Keratinocyte (primary cell): ENCODE measurements around the gene SDK1. TPM values are rescaled to one million over a fixed set of nuclear protein-coding genes. Genes with fewer than 3 reads are reported as not detected.

Experiments
- DNase-seq: peaks from one replicate; pipeline ENCODE4 v3.0.0-alpha.2; 2011; ENCODE audit warnings: low read depth, missing footprints, low spot score
- FAIRE-seq: peaks from 2 replicates; lab custom pipeline; 2011; peaks lifted over from hg19 to GRCh38; lab: Jason Lieb, UNC
- H2AFZ ChIP-seq: 2 replicates; pipeline ENCODE4 v1.6.0; 2012; ENCODE audit warnings: low read length, control low read depth, inconsistent platforms; ENCODE audit not compliant: control insufficient read depth
- H3K27ac ChIP-seq: 2 replicates; pipeline ENCODE4 v1.5.1; 2011; ENCODE audit warnings: low read length; ENCODE audit not compliant: control insufficient read depth, insufficient read depth
- H3K27me3 ChIP-seq: 3 replicates; pipeline ENCODE4 v1.6.0; 2011; ENCODE audit warnings: low read length; ENCODE audit not compliant: control insufficient read depth, insufficient read depth; ENCODE audit errors: extremely low read depth
- H3K36me3 ChIP-seq, 2 experiments: 2 replicates in 1 of 2; 3 replicates in 1 of 2; pipeline ENCODE4 v1.5.1; 2011; ENCODE audit warnings: low read length in 2 of 2, mild to moderate bottlenecking in 1 of 2; ENCODE audit not compliant: control insufficient read depth in 2 of 2, insufficient read depth in 2 of 2; ENCODE audit errors: extremely low read depth in 1 of 2
- H3K4me1 ChIP-seq: 3 replicates; pipeline ENCODE4 v1.5.1; 2011; ENCODE audit warnings: low read length; ENCODE audit not compliant: control insufficient read depth, insufficient read depth; ENCODE audit errors: extremely low read depth
- H3K4me2 ChIP-seq: 3 replicates; pipeline ENCODE4 v1.6.0; 2011; ENCODE audit warnings: low read depth, low read length; ENCODE audit not compliant: control insufficient read depth, insufficient read depth; ENCODE audit errors: extremely low read depth
- H3K4me3 ChIP-seq, 3 experiments: fragments of 200-600 bp in 1 of 3; sonication (generic) in 1 of 3; 2 replicates in 2 of 3; 3 replicates in 1 of 3; pipeline ENCODE4 v1.5.1; 2011 to 2016; ENCODE audit warnings: low read length in 3 of 3, mild to moderate bottlenecking in 3 of 3, control low read depth in 2 of 3, inconsistent platforms in 1 of 3, low read depth in 1 of 3, mixed read lengths in 1 of 3, mixed run types in 1 of 3, moderate library complexity in 1 of 3; ENCODE audit not compliant: control insufficient read depth in 2 of 3, insufficient read depth in 2 of 3; ENCODE audit errors: extremely low read depth in 1 of 3
- H3K79me2 ChIP-seq: 2 replicates; pipeline ENCODE4 v1.6.0; 2012; ENCODE audit warnings: low read length; ENCODE audit not compliant: control insufficient read depth, insufficient read depth
- H3K9ac ChIP-seq: 3 replicates; pipeline ENCODE4 v1.6.0; 2011; ENCODE audit warnings: low read length; ENCODE audit not compliant: control insufficient read depth, insufficient read depth; ENCODE audit errors: extremely low read depth
- H3K9me1 ChIP-seq: 3 replicates; pipeline ENCODE4 v1.6.0; 2011; ENCODE audit warnings: low read length; ENCODE audit not compliant: control insufficient read depth, insufficient read depth; ENCODE audit errors: extremely low read depth
- H3K9me3 ChIP-seq: 2 replicates; pipeline ENCODE4 v1.5.1; 2012; ENCODE audit warnings: low read depth, low read length; ENCODE audit not compliant: control insufficient read depth
- H4K20me1 ChIP-seq: 3 replicates; pipeline ENCODE4 v1.6.0; 2011; ENCODE audit warnings: low read length; ENCODE audit not compliant: control insufficient read depth, insufficient read depth; ENCODE audit errors: extremely low read depth
- EZH2 ChIP-seq: IDR thresholded peaks from one replicate; pipeline ENCODE4 v1.6.1; 2012; ENCODE audit warnings: inconsistent platforms, mild to moderate bottlenecking, low read length, moderate library complexity
- dilution Hi-C: fragments of 300-500 bp; cut with MboI; formaldehyde crosslinking; loops from one replicate; pipeline ENCODE4 v1.7.0; 2020; ENCODE audit warnings: low sequenced_read_pairs; ENCODE audit not compliant: extremely low pct_ligation_motif_present
- polyA plus RNA-seq, 5 experiments: library from polyadenylated mRNA; depleted of rRNA in 3 of 5; stranded (reverse) in 3 of 5; stranded (forward) in 1 of 5; unstranded in 1 of 5; fragments of >200 nt; gene quantifications; 1 replicate in 1 of 5; 2 replicates in 3 of 5; 3 replicates in 1 of 5; pipeline versions ENCODE4 v1.2.1 to v1.2.3, GENCODE V29; 2011 to 2012; ENCODE audit warnings: missing spikeins in 2 of 5, low read depth in 1 of 5, low replicate concordance in 1 of 5
- TF ChIP-seq, protein P1 (sequence below), 3 experiments: IDR thresholded peaks in 1 of 3; conservative IDR thresholded peaks in 1 of 3; optimal IDR thresholded peaks in 1 of 3; 2 replicates in 2 of 3; 3 replicates in 1 of 3; pipeline versions ENCODE3 to v1.5.1; 2011; ENCODE audit warnings: low read length in 3 of 3, mild to moderate bottlenecking in 3 of 3, moderate library complexity in 2 of 3, control low read depth in 1 of 3, inconsistent platforms in 1 of 3; ENCODE audit not compliant: insufficient read depth in 2 of 3; ENCODE audit errors: extremely low read depth in 1 of 3

SDK1 gene
- polyA plus RNA-seq, 1 donor (not counting 4 experiments of a cell fraction or from before 2014, with no cell fraction given): 0.66 TPM

- H3K9me3 ChIP-seq: no peaks in the 10 kb centered on the region
- H3K4me1 ChIP-seq: peaks cover 15% of the 10 kb centered on the region
- dilution Hi-C loops: no loop called here
- no peak overlapping the region for H3K4me2 ChIP-seq
- no peak for TF ChIP-seq EZH2
- TF ChIP-seq, protein P1, sequence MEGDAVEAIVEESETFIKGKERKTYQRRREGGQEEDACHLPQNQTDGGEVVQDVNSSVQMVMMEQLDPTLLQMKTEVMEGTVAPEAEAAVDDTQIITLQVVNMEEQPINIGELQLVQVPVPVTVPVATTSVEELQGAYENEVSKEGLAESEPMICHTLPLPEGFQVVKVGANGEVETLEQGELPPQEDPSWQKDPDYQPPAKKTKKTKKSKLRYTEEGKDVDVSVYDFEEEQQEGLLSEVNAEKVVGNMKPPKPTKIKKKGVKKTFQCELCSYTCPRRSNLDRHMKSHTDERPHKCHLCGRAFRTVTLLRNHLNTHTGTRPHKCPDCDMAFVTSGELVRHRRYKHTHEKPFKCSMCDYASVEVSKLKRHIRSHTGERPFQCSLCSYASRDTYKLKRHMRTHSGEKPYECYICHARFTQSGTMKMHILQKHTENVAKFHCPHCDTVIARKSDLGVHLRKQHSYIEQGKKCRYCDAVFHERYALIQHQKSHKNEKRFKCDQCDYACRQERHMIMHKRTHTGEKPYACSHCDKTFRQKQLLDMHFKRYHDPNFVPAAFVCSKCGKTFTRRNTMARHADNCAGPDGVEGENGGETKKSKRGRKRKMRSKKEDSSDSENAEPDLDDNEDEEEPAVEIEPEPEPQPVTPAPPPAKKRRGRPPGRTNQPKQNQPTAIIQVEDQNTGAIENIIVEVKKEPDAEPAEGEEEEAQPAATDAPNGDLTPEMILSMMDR (optimal IDR thresholded peaks at IDR 0.05 in 1 of 3, IDR thresholded peaks at IDR 0.05 in 1 of 3, conservative IDR thresholded peaks at IDR 0.05 in 1 of 3; ENCODE audit: extremely low read depth in 1 of 3, insufficient read depth in 2 of 3, low read length in 3 of 3): peak; percentile 70 to 72 (median 70)
- no peak for DNase-seq
- no peak overlapping the region for H2AFZ ChIP-seq
- no peaks in the 10 kb centered on the region for H3K79me2 ChIP-seq
- peaks cover 0 to 1% of the 10 kb centered on the region in 2 experiments for H3K36me3 ChIP-seq
- no peaks in the 10 kb centered on the region for H3K9me1 ChIP-seq
- peak; percentile 17 for FAIRE-seq
- H4K20me1 ChIP-seq: no peaks in the 10 kb centered on the region
- H3K4me3 ChIP-seq: no peak overlapping the region
- H3K27me3 ChIP-seq: peaks cover 4% of the 10 kb centered on the region
- H3K9ac ChIP-seq: no peak overlapping the region
- no peak overlapping the region for H3K27ac ChIP-seq
Measured at GRCh38 chr7:3897430-3898372, 596.6 kb downstream of the SDK1 start.

- Histone ChIP-seq H3K9ac (no peak overlapping the region), H3K4me1 (peaks cover 15% of the 10 kb centered on the region), H3K4me3 (no peak overlapping the region), H3K9me1 (no peaks in the 10 kb centered on the region), H3K27ac (no peak overlapping the region), H3K27me3 (no peaks in the 10 kb centered on the region), H3K36me3 (peaks cover 0 to 1% of the 10 kb centered on the region in 2 experiments), H2AFZ (no peak overlapping the region), H3K4me2 (no peak overlapping the region), H4K20me1 (no peaks in the 10 kb centered on the region), H3K9me3 (no peaks in the 10 kb centered on the region), H3K79me2 (no peaks in the 10 kb centered on the region)
- FAIRE-seq (no peak), DNase-seq (no peak)
- dilution Hi-C loops: no loop called here
- TF ChIP-seq EZH2: no peak
- TF ChIP-seq, protein P1 (optimal IDR thresholded peaks at IDR 0.05 in 1 of 3, IDR thresholded peaks at IDR 0.05 in 1 of 3, conservative IDR thresholded peaks at IDR 0.05 in 1 of 3; ENCODE audit: extremely low read depth in 1 of 3, insufficient read depth in 2 of 3, low read length in 3 of 3): no peak
Measured at GRCh38 chr7:3899559-3899991, 598.5 kb downstream of the SDK1 start.
